ENCODE measurements around the gene ITGAX. TPM values are rescaled to one million over a fixed set of nuclear protein-coding genes. Genes with fewer than 3 reads are reported as not detected.

ITGAX gene
- total and polyA plus RNA-seq, 10 donors = 8.9 to 330 (median 123) TPM

GRCh38 chr16:31373235-31373634 lies 18.3 kb downstream of the ITGAX start:
- H3K4me3 ChIP-seq = no peak overlapping the region
- H3K27ac ChIP-seq = no peak overlapping the region
- H3K4me1 ChIP-seq = peaks cover 0 to 9% (median under 1%) of the 10 kb centered on the region in 6 donors
- DNase-seq = no peak
- peaks cover 0 to 6% (median 0%) of the 10 kb centered on the region in 7 donors for H3K27me3 ChIP-seq (replicated peaks in 1 of 7)
- intact Hi-C loops (cut with DNase I; ENCODE audit: low total_unique reads) = no loop called here
- peaks cover 0 to 12% (median 3%) of the 10 kb centered on the region in 8 donors for H3K9me3 ChIP-seq
- peaks cover 0 to 76% (median 7%) of the 10 kb centered on the region in 6 donors for H3K36me3 ChIP-seq
- TF ChIP-seq POLR2A (IDR thresholded peaks at IDR 0.05) = no peak
- TF ChIP-seq POLR2AphosphoS5 (IDR thresholded peaks at IDR 0.05) = peak in 1 of 3 donors; percentile 51
- no peak for TF ChIP-seq CTCF (IDR thresholded peaks at IDR 0.05 in 8 of 11, conservative IDR thresholded peaks at IDR 0.05 in 3 of 11)
- 81 to 92% (median 84%) methylated on average over 14 of the region's 14 CpGs for WGBS, 5 donors

DNA sequence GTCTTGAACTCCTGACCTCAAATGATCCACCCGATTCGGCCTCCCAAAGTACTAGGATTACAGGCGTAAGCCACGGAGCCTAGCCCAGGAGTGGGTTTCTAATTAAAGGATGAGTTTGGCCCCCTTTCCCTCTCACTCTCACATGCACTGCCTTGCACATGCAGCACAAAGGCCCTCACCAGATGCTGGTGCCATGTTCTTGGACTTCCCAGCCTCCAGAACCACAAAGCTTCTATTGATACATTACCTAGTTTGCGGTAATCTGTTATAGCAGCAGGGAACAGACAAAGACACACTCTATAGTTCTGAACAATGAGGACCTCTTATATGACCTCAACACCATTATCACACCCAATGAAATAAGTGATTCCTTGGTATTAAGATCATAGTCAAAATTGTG lies 20.3 kb downstream of the ITGAX start:
- Histone ChIP-seq H3K27ac (no peak overlapping the region), H3K27me3 (replicated peaks in 1 of 7) (peaks cover 0 to 6% (median 0%) of the 10 kb centered on the region in 7 donors), H3K36me3 (peaks cover 0 to 88% (median 10%) of the 10 kb centered on the region in 6 donors), H3K9me3 (peaks cover 0 to 12% (median 3%) of the 10 kb centered on the region in 8 donors), H3K4me1 (no peaks in the 10 kb centered on the region), H3K4me3 (no peak overlapping the region)
- 90 to 96% (median 96%) methylated on average over 5 of the region's 5 CpGs for WGBS, 5 donors
- TF ChIP-seq POLR2AphosphoS5 (IDR thresholded peaks at IDR 0.05) = no peak
- TF ChIP-seq POLR2A (IDR thresholded peaks at IDR 0.05) = no peak
- no peak for TF ChIP-seq CTCF (IDR thresholded peaks at IDR 0.05 in 8 of 11, conservative IDR thresholded peaks at IDR 0.05 in 3 of 11)
- intact Hi-C loops (cut with DNase I; ENCODE audit: low total_unique reads) = no loop called here
- no peak for DNase-seq

DNA sequence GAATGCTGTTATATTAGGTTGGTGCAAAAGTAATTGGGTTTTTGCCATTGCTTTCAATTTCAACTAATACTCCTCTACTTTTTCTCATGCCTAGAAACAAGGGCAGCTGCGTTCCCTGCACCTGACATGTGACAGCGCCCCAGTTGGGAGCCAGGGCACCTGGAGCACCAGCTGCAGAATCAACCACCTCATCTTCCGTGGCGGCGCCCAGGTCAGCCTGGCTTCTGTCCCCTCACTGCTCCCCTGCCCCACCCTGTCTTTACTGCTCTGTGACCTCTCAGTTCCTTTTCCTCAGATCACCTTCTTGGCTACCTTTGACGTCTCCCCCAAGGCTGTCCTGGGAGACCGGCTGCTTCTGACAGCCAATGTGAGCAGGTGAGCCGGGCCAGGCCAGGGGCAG lies 21.7 kb downstream of the ITGAX start:
- no peak overlapping the region for H3K27ac ChIP-seq
- intact Hi-C loops (cut with DNase I; ENCODE audit: low total_unique reads) = no loop called here
- H3K27me3 ChIP-seq (replicated peaks in 1 of 7) = peaks cover 0 to 6% (median 0%) of the 10 kb centered on the region in 7 donors
- WGBS, 5 donors = 78 to 90% (median 82%) methylated on average over 8 of the region's 8 CpGs
- H3K4me3 ChIP-seq = no peak overlapping the region
- TF ChIP-seq POLR2A (IDR thresholded peaks at IDR 0.05) = no peak
- peak in 1 of 3 donors; percentile 18 for TF ChIP-seq POLR2AphosphoS5 (IDR thresholded peaks at IDR 0.05)
- no peaks in the 10 kb centered on the region for H3K4me1 ChIP-seq
- peak; percentile 60 for DNase-seq
- peaks cover 0 to 12% (median 3%) of the 10 kb centered on the region in 8 donors for H3K9me3 ChIP-seq
- peaks cover 0 to 91% (median 10%) of the 10 kb centered on the region in 6 donors for H3K36me3 ChIP-seq

DNA sequence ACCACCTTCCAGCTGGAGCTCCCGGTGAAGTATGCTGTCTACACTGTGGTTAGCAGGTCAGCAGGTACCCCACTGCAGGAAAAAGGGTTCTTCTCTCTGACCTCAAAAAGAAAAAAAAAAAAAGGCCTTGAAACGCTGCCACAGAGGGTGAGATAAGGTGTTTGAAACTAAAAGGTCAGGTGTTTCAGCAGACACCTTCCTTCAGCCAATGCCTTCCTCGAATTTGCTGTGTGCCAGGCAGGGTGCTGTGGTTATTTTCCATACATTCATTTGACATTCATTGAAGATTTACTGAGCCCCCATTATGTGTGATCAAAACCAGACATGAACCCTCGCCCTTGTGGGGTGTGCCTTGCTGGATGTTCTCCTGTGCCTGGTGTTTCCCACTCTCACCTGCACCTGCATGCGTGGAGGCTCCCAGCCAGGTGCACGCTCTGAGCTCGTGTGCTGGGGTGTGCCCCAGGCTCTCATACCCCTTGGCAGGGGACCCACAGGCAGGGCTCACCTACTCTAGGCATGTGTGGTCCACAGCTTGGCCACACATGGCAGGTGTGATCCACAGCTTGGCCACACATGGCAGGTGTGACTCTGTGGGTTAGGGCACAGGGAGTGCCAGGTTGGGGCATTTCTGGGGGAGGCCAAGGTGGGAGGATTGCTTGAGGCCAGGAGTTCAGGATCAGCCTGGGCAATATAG lies 22.4 kb downstream of the ITGAX start:
- intact Hi-C loops (cut with DNase I; ENCODE audit: low total_unique reads) = no loop called here
- TF ChIP-seq POLR2A (IDR thresholded peaks at IDR 0.05) (no peak), POLR2AphosphoS5 (IDR thresholded peaks at IDR 0.05) (peak in 1 of 3 donors; percentile 26)
- WGBS, 5 donors = 72 to 80% (median 73%) methylated on average over 6 to 7 of the region's 7 CpGs

DNA sequence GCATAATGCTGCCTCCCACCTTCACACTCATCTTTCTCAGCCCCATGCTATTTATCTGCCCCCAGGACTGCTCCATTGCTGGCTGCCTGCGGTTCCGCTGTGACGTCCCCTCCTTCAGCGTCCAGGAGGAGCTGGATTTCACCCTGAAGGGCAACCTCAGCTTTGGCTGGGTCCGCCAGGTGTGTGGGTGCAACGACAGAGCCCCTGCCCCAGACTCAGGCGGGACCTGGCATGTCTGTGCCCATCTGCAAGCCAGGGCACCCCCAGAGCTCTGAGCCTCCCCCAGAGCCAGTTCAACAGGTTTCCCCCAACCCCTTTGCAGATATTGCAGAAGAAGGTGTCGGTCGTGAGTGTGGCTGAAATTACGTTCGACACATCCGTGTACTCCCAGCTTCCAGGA lies 25.2 kb downstream of the ITGAX start:
- Histone ChIP-seq H3K4me3 (no peak overlapping the region), H3K27ac (no peak overlapping the region), H3K36me3 (peaks cover 0 to 72% (median 9%) of the 10 kb centered on the region in 6 donors), H3K9me3 (peaks cover 0 to 6% (median 1%) of the 10 kb centered on the region in 8 donors), H3K27me3 (replicated peaks in 1 of 7) (peaks cover 0 to 24% (median 0%) of the 10 kb centered on the region in 7 donors), H3K4me1 (peaks cover 0 to 8% (median 6%) of the 10 kb centered on the region in 6 donors)
- no peak for TF ChIP-seq POLR2A (IDR thresholded peaks at IDR 0.05)
- no peak for TF ChIP-seq POLR2AphosphoS5 (IDR thresholded peaks at IDR 0.05)
- no peak for TF ChIP-seq CTCF (IDR thresholded peaks at IDR 0.05 in 8 of 11, conservative IDR thresholded peaks at IDR 0.05 in 3 of 11)
- DNase-seq = peak; percentile 71
- intact Hi-C loops (cut with DNase I; ENCODE audit: low total_unique reads) = loop anchor here (10.0 kb wide), 1 partner anchor 65 kb away; the partner anchor contains the start of gene ZNF843
- 84 to 91% (median 89%) methylated on average over 12 of the region's 12 CpGs for WGBS, 5 donors

More for the DNA sequence above, 22.4 kb downstream of the ITGAX start:
- Histone ChIP-seq H3K4me3 (no peak overlapping the region), H3K4me1 (peaks cover 0 to 2% (median 2%) of the 10 kb centered on the region in 6 donors), H3K36me3 (peaks cover 0 to 91% (median 9%) of the 10 kb centered on the region in 6 donors), H3K27ac (no peak overlapping the region), H3K27me3 (replicated peaks in 1 of 7) (peaks cover 0 to 8% (median 0%) of the 10 kb centered on the region in 7 donors), H3K9me3 (peaks cover 0 to 12% (median 3%) of the 10 kb centered on the region in 8 donors)
- DNase-seq = peak; percentile 47
